B cell (primary cell): ENCODE data around the gene TAS2R14. TPM values are rescaled to one million over a fixed set of nuclear protein-coding genes. Genes with fewer than 3 reads are reported as not detected.

ENCODE experiments used
- ATAC-seq: fragments of 200-7000 bp; cut with Tn5 transposase; one replicate; pipeline ENCODE4 v1.10.0; 2021; ENCODE audit warnings: low read depth, mild to moderate bottlenecking, moderate number of reproducible peaks, moderate library complexity
- CTCF ChIA-PET: fragments of 350-600 bp; sonication (Branson Sonifier 250); formaldehyde crosslinking; loops from one replicate; lab custom pipeline; 2021; ENCODE audit warnings: antibody characterized with exemption, inconsistent platforms; lab: Charles Lee
- POLR2A ChIA-PET: fragments of 350-600 bp; sonication (Branson Sonifier 250); formaldehyde crosslinking; loops from one replicate; lab custom pipeline; 2021; ENCODE audit warnings: antibody characterized with exemption; lab: Charles Lee
- DNase-seq: peaks from one replicate; pipeline ENCODE4 v3.0.0; 2013
- H2AFZ ChIP-seq: 2 replicates; pipeline ENCODE4 v1.6.1; 2012; ENCODE audit warnings: mild to moderate bottlenecking, low read depth, low read length; ENCODE audit not compliant: insufficient read depth, poor library complexity, severe bottlenecking
- H3K27ac ChIP-seq, 2 donors: 1 replicate in 1 of 2; 2 replicates in 1 of 2; pipeline ENCODE4 v1.5.1; 2012 to 2013; ENCODE audit warnings: low read length in 2 of 2, mild to moderate bottlenecking in 2 of 2, moderate library complexity in 1 of 2
- H3K27me3 ChIP-seq, 4 experiments: fragments of 200-600 bp in 1 of 4; sonication (generic) in 1 of 4; replicated peaks in 1 of 4; 1 replicate in 2 of 4; 2 replicates in 2 of 4; pipeline versions ENCODE4 v1.6.1 to v1.7.0; 2013 to 2016; ENCODE audit warnings: low read length in 3 of 4, mild to moderate bottlenecking in 2 of 4, mixed read lengths in 1 of 4, moderate library complexity in 1 of 4; ENCODE audit not compliant: insufficient read depth in 4 of 4, control insufficient read depth in 3 of 4; ENCODE audit errors: control extremely low read depth in 1 of 4
- H3K36me3 ChIP-seq, 2 experiments: replicated peaks in 1 of 2; 1 replicate in 1 of 2; 2 replicates in 1 of 2; pipeline versions ENCODE4 v1.6.1 to v1.7.1; 2013; ENCODE audit warnings: low read length in 1 of 2; ENCODE audit not compliant: insufficient read depth in 2 of 2, control insufficient read depth in 1 of 2; ENCODE audit errors: control extremely low read depth in 1 of 2, extremely low read depth in 1 of 2
- H3K4me1 ChIP-seq, 2 donors: fragments of 200-600 bp in 1 of 2; sonication (generic) in 1 of 2; 1 replicate in 1 of 2; 2 replicates in 1 of 2; pipeline versions ENCODE4 v1.5.1 to v1.6.1; 2013 to 2017; ENCODE audit warnings: low read length in 2 of 2; ENCODE audit not compliant: control insufficient read depth in 2 of 2, insufficient read depth in 2 of 2
- H3K4me2 ChIP-seq: replicated peaks from 2 replicates; pipeline ENCODE3; 2012; ENCODE audit warnings: mild to moderate bottlenecking, low read depth, low read length; ENCODE audit not compliant: poor library complexity, severe bottlenecking
- H3K4me3 ChIP-seq, 5 experiments: fragments of 200-600 bp in 1 of 5; sonication (generic) in 1 of 5; 1 replicate in 3 of 5; 2 replicates in 2 of 5; pipeline versions ENCODE4 v1.5.1 to v1.7.0; 2011 to 2016; ENCODE audit warnings: low read length in 4 of 5, mild to moderate bottlenecking in 4 of 5, low read depth in 2 of 5, control low read depth in 1 of 5, moderate library complexity in 1 of 5; ENCODE audit not compliant: insufficient read depth in 1 of 5; ENCODE audit errors: control extremely low read depth in 1 of 5, extremely low read depth in 1 of 5
- H3K79me2 ChIP-seq: fragments of 200-600 bp; sonication (generic); one replicate; pipeline ENCODE4 v1.6.0; 2016; ENCODE audit warnings: low read length; ENCODE audit not compliant: control insufficient read depth, insufficient read depth
- H3K9ac ChIP-seq: fragments of 200-600 bp; sonication (generic); 2 replicates; pipeline ENCODE4 v1.6.1; 2017; ENCODE audit warnings: mild to moderate bottlenecking, low read length, moderate library complexity
- H3K9me3 ChIP-seq, 3 donors: one replicate each; pipeline versions ENCODE4 v1.6.1 to v1.7.1; 2013; ENCODE audit warnings: low read length in 2 of 3; ENCODE audit not compliant: control insufficient read depth in 2 of 3, insufficient read depth in 1 of 3; ENCODE audit errors: control extremely low read depth in 1 of 3
- H4K20me1 ChIP-seq: 2 replicates; pipeline ENCODE4 v1.6.0; 2012; ENCODE audit warnings: mild to moderate bottlenecking, low read length; ENCODE audit not compliant: insufficient read depth, control insufficient read depth, poor library complexity, severe bottlenecking
- H3K27ac Mint-ChIP-seq: one replicate; pipeline ENCODE4 v1.8.0; 2021; ENCODE audit warnings: mixed read lengths
- H3K27me3 Mint-ChIP-seq: one replicate; pipeline ENCODE4 v1.8.0; 2021; ENCODE audit warnings: mixed read lengths
- H3K4me1 Mint-ChIP-seq: one replicate; pipeline ENCODE4 v1.8.0; 2021; ENCODE audit warnings: mixed read lengths
- H3K4me3 Mint-ChIP-seq: one replicate; pipeline ENCODE4 v1.8.0; 2021; ENCODE audit warnings: mixed read lengths
- H3K9me3 Mint-ChIP-seq: one replicate; pipeline ENCODE4 v1.8.0; 2022; ENCODE audit warnings: mixed read lengths; ENCODE audit not compliant: insufficient read depth
- EZH2 ChIP-seq: IDR thresholded peaks from 2 replicates; pipeline ENCODE4 v1.6.1; 2012; ENCODE audit warnings: borderline replicate concordance, low read depth, mild to moderate bottlenecking, moderate library complexity, low read length; ENCODE audit not compliant: insufficient read depth, poor library complexity, severe bottlenecking
- WGBS: methylation state at CpG from one replicate; pipeline ENCODE4 v1.1.5; 2013; ENCODE audit warnings: missing lambda C conversion rate; ENCODE audit not compliant: insufficient coverage; 5-methylcytosine and 5-hydroxymethylcytosine counted together
- intact Hi-C: fragments of 100-400 bp; cut with micrococcal nuclease; formaldehyde crosslinking; loops from one replicate; pipeline ENCODE4 v1.10.0; 2022
- polyA plus RNA-seq: library from polyadenylated mRNA; depleted of rRNA; stranded (reverse); fragments of >200 nt; gene quantifications from 2 replicates; pipeline ENCODE4 v1.2.3, GENCODE V29; 2012
- total RNA-seq, 2 donors: library from RNA; stranded (reverse); fragments of 120-200 nt in 1 of 2; gene quantifications; 1 replicate in 1 of 2; 2 replicates in 1 of 2; pipeline versions ENCODE4 v1.2.3 to v1.2.4, GENCODE V29; 2013 to 2022
- TF ChIP-seq, protein P1 (sequence below): fragments of 200-600 bp; IDR thresholded peaks from one replicate; pipeline ENCODE4 v1.8.0; 2022; ENCODE audit warnings: antibody characterized with exemption, mild to moderate bottlenecking

TAS2R14 gene
- total and polyA plus RNA-seq, 2 donors (not counting 1 experiment from before 2014, with no cell fraction given) = 2.8 to 3.4 TPM

GRCh38 chr12:10941916-10942607, 3.0 kb upstream of the TAS2R14 start:
- H3K27ac ChIP-seq = no peak overlapping the region
- H2AFZ ChIP-seq = no peak overlapping the region
- Mint-ChIP-seq H3K27me3 (no peaks in the 10 kb centered on the region), H3K27ac (no peak overlapping the region), H3K9me3 (peaks cover 1% of the 10 kb centered on the region), H3K4me1 (no peaks in the 10 kb centered on the region), H3K4me3 (no peak overlapping the region)
- DNase-seq = no peak
- H3K79me2 ChIP-seq = no peaks in the 10 kb centered on the region
- H3K9ac ChIP-seq = no peak overlapping the region
- no peaks in the 10 kb centered on the region for H3K4me1 ChIP-seq
- H3K9me3 ChIP-seq = peaks cover 0 to 1% (median 0%) of the 10 kb centered on the region in 3 donors
- WGBS = 50% methylated on average over 2 of the region's 4 CpGs
- no peaks in the 10 kb centered on the region for H3K27me3 ChIP-seq
- H3K36me3 ChIP-seq = peaks cover 0 to 1% of the 10 kb centered on the region in 2 experiments
- no peak for ATAC-seq
- ChIA-PET POLR2A (no interaction called here), CTCF (no interaction called here)
- TF ChIP-seq, protein P1, sequence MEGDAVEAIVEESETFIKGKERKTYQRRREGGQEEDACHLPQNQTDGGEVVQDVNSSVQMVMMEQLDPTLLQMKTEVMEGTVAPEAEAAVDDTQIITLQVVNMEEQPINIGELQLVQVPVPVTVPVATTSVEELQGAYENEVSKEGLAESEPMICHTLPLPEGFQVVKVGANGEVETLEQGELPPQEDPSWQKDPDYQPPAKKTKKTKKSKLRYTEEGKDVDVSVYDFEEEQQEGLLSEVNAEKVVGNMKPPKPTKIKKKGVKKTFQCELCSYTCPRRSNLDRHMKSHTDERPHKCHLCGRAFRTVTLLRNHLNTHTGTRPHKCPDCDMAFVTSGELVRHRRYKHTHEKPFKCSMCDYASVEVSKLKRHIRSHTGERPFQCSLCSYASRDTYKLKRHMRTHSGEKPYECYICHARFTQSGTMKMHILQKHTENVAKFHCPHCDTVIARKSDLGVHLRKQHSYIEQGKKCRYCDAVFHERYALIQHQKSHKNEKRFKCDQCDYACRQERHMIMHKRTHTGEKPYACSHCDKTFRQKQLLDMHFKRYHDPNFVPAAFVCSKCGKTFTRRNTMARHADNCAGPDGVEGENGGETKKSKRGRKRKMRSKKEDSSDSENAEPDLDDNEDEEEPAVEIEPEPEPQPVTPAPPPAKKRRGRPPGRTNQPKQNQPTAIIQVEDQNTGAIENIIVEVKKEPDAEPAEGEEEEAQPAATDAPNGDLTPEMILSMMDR = no peak
- TF ChIP-seq EZH2 = no peak
- H3K4me2 ChIP-seq = no peak overlapping the region
- no peak overlapping the region for H3K4me3 ChIP-seq
- H4K20me1 ChIP-seq = no peaks in the 10 kb centered on the region
- intact Hi-C loops = no loop called here

GRCh38 chr12:10941369-10941768, 2.3 kb upstream of the TAS2R14 start:
- CTCF ChIA-PET = no interaction called here
- H2AFZ ChIP-seq = no peak overlapping the region
- no peaks in the 10 kb centered on the region for H3K79me2 ChIP-seq
- H3K36me3 ChIP-seq = peaks cover 0 to 1% of the 10 kb centered on the region in 2 experiments
- DNase-seq (no peak), ATAC-seq (no peak)
- H3K4me1 ChIP-seq = no peaks in the 10 kb centered on the region
- H3K9me3 ChIP-seq = peaks cover 0 to 1% (median 0%) of the 10 kb centered on the region in 3 donors
- POLR2A ChIA-PET = no interaction called here
- no peak for TF ChIP-seq EZH2
- TF ChIP-seq, protein P1 = no peak
- no peaks in the 10 kb centered on the region for H3K4me1 Mint-ChIP-seq
- H3K9ac ChIP-seq = no peak overlapping the region
- no peak overlapping the region for H3K27ac Mint-ChIP-seq
- intact Hi-C loops = no loop called here
- H3K4me3 ChIP-seq = no peak overlapping the region
- H3K4me2 ChIP-seq = no peak overlapping the region
- no peaks in the 10 kb centered on the region for H4K20me1 ChIP-seq
- no peak overlapping the region for H3K27ac ChIP-seq
- no peaks in the 10 kb centered on the region for H3K27me3 ChIP-seq
- H3K4me3 Mint-ChIP-seq = no peak overlapping the region
- H3K9me3 Mint-ChIP-seq = no peaks in the 10 kb centered on the region
- H3K27me3 Mint-ChIP-seq = no peaks in the 10 kb centered on the region
